Caco-2 (cell line): ENCODE data around the gene WDR6. TPM values are rescaled to one million over a fixed set of nuclear protein-coding genes. Genes with fewer than 3 reads are reported as not detected.

Source experiments
- BruUV-seq: library from RNA; stranded (reverse); fragments of 400-500 nt; replicated peaks from 2 replicates; lab custom pipeline; 2021; lab: Mats Ljungman, UMichigan
- CTCF ChIA-PET: fragments of 300-600 bp; sonication (Branson Sonifier 250); formaldehyde crosslinking; loops from one replicate; lab custom pipeline; 2022; ENCODE audit warnings: antibody characterized with exemption; lab: Charles Lee
- POLR2A ChIA-PET: fragments of 300-600 bp; sonication (Branson Sonifier 250); formaldehyde crosslinking; loops from one replicate; lab custom pipeline; 2022; ENCODE audit warnings: antibody characterized with exemption; lab: Charles Lee
- DNase-seq, 2 experiments: peaks; one replicate each; pipeline versions ENCODE4 v3.0.0 to v3.0.0-alpha.2; 2020 to 2022
- H3K27me3 ChIP-seq: replicated peaks from 2 replicates; pipeline ENCODE4 v1.6.0; 2011; ENCODE audit warnings: low read length; ENCODE audit not compliant: control insufficient read depth, insufficient read depth
- H3K36me3 ChIP-seq: 2 replicates; pipeline ENCODE4 v1.5.1; 2011; ENCODE audit warnings: low read length; ENCODE audit not compliant: control insufficient read depth, insufficient read depth
- H3K4me1 ChIP-seq: fragments of 250-450 bp; sonication (Bioruptor Pico); 2 replicates; pipeline ENCODE4 v1.5.1; 2020; ENCODE audit warnings: mild to moderate bottlenecking
- H3K4me3 ChIP-seq: 2 replicates; pipeline ENCODE4 v1.5.1; 2011; ENCODE audit warnings: low read depth, mild to moderate bottlenecking, control low read depth, low read length
- H3K9me3 ChIP-seq: fragments of 250-450 bp; sonication (Bioruptor Pico); 2 replicates; pipeline ENCODE4 v1.5.1; 2020; ENCODE audit warnings: mild to moderate bottlenecking, moderate library complexity
- H3K27ac Mint-ChIP-seq: one replicate; pipeline ENCODE4 v1.8.0; 2022; ENCODE audit warnings: mixed read lengths; ENCODE audit not compliant: unreplicated experiment
- H3K27me3 Mint-ChIP-seq: one replicate; pipeline ENCODE4 v1.8.0; 2022; ENCODE audit warnings: mixed read lengths; ENCODE audit not compliant: insufficient read depth, unreplicated experiment
- H3K36me3 Mint-ChIP-seq: one replicate; pipeline ENCODE4 v1.8.0; 2022; ENCODE audit warnings: mild to moderate bottlenecking, mixed read lengths; ENCODE audit not compliant: insufficient read depth, unreplicated experiment
- H3K4me1 Mint-ChIP-seq: one replicate; pipeline ENCODE4 v1.8.0; 2022; ENCODE audit warnings: low read depth, mixed read lengths; ENCODE audit not compliant: unreplicated experiment
- H3K4me3 Mint-ChIP-seq: one replicate; pipeline ENCODE4 v1.8.0; 2022; ENCODE audit warnings: mild to moderate bottlenecking, moderate library complexity, mixed read lengths; ENCODE audit not compliant: unreplicated experiment
- H3K9me3 Mint-ChIP-seq: one replicate; pipeline ENCODE4 v1.8.0; 2022; ENCODE audit warnings: mixed read lengths; ENCODE audit not compliant: unreplicated experiment
- intact Hi-C: fragments of 100-400 bp; cut with micrococcal nuclease; formaldehyde crosslinking; loops from one replicate; pipeline ENCODE4 v1.10.0; 2022; ENCODE audit not compliant: unreplicated experiment
- total RNA-seq: library from RNA; stranded (reverse); gene quantifications from 2 replicates; pipeline ENCODE4 v1.2.3, GENCODE V29; 2022
- TF ChIP-seq, protein P1 (sequence below), 2 experiments: fragments of 200-600 bp in 1 of 2; IDR thresholded peaks; 1 replicate in 1 of 2; 2 replicates in 1 of 2; pipeline versions ENCODE4 v1.5.1 to v1.8.0; 2011 to 2022; ENCODE audit warnings: antibody characterized with exemption in 1 of 2, control low read depth in 1 of 2, inconsistent platforms in 1 of 2, low read depth in 1 of 2, low read length in 1 of 2, mild to moderate bottlenecking in 1 of 2, moderate library complexity in 1 of 2; ENCODE audit not compliant: insufficient read depth in 1 of 2, severe bottlenecking in 1 of 2, unreplicated experiment in 1 of 2

WDR6 gene
- total RNA-seq, 1 experiment from 2014 or later, result 184 TPM

DNA sequence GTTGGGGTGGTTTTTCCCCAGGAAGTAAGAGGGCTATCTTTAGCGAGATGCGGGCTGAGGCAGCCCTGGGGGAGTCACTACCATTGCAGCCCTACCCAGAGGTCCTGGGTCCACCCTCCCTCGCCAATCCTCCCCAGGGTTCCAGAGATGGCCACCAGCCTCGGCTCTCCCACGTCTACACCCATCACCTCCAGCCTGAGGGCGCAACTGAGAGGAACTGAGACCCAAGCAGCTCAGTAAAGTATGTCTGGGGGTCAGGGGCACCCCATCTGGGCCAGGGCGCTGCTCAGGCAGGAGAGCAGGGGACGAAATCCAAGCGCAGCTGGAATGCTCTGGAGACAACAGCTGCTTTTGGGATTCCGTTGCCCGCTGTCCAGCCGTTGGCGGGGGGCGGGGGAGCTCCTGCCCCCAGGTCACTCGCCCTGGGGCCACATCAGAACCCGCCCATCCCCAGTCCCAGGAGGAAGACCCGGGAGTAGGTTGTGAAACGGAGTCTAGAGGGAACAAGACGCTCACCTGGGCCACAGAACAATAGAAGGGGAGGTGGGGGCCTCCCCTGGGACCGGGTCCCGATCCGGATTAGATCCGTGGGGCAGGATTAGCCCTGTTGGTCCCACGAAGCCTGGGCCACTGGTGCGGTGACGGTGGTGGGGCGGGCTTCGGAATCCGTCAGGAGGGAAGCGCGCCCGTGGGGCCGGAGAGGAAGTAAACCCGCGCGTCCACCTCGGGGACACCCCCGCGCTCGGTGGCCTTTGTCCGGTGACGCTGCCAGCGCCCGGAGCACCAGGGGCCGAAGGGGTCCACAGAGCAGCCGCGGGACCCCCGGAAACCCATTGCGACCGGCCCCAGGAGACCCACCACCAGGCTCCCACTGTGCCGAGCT, 13.4 kb downstream of the WDR6 start:
- Mint-ChIP-seq H3K9me3 (no peaks in the 10 kb centered on the region), H3K4me3 (peak overlapping the region; percentile 88), H3K27me3 (no peaks in the 10 kb centered on the region), H3K36me3 (peaks cover 80% of the 10 kb centered on the region), H3K4me1 (peaks cover 6% of the 10 kb centered on the region), H3K27ac (peak overlapping the region; percentile 97)
- Histone ChIP-seq H3K9me3 (no peaks in the 10 kb centered on the region), H3K4me3 (peak overlapping the region; percentile 85), H3K27me3 (no peaks in the 10 kb centered on the region), H3K36me3 (peaks cover 7% of the 10 kb centered on the region; the same call in 1 of the 2 replicates), H3K4me1 (peaks cover 3% of the 10 kb centered on the region; the same call in 1 of the 2 replicates)
- ChIA-PET CTCF (interaction anchor here (0.5 to 2.0 kb wide), 5 partner anchors 9 to 112 kb away, joined by 3 to 6 read pairs (median 3); partner anchors contain the start of gene LAMB2), POLR2A (interaction anchor here (0.5 to 4.4 kb wide), 7 partner anchors 9 to 374 kb away, joined by 3 to 92 read pairs (median 3); partner anchors contain the start of genes IMPDH2, LAMB2, QRICH1 and WDR6)
- intact Hi-C loops, result loop anchor here (1.0 to 10.0 kb wide), 3 partner anchors 9 to 134 kb away; partner anchors contain the start of genes IMPDH2 and QRICH1
- TSS peak; percentile 72 for BruUV-seq
- peak; percentile 51 to 63 for DNase-seq
- TF ChIP-seq, protein P1, sequence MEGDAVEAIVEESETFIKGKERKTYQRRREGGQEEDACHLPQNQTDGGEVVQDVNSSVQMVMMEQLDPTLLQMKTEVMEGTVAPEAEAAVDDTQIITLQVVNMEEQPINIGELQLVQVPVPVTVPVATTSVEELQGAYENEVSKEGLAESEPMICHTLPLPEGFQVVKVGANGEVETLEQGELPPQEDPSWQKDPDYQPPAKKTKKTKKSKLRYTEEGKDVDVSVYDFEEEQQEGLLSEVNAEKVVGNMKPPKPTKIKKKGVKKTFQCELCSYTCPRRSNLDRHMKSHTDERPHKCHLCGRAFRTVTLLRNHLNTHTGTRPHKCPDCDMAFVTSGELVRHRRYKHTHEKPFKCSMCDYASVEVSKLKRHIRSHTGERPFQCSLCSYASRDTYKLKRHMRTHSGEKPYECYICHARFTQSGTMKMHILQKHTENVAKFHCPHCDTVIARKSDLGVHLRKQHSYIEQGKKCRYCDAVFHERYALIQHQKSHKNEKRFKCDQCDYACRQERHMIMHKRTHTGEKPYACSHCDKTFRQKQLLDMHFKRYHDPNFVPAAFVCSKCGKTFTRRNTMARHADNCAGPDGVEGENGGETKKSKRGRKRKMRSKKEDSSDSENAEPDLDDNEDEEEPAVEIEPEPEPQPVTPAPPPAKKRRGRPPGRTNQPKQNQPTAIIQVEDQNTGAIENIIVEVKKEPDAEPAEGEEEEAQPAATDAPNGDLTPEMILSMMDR (IDR thresholded peaks at IDR 0.05; ENCODE audit: insufficient read depth in 1 of 2, low read depth in 1 of 2, low read length in 1 of 2, severe bottlenecking in 1 of 2, unreplicated experiment in 1 of 2), result no peak

GRCh38 chr3:49021213-49021812, 14.1 kb downstream of the WDR6 start:
- ChIA-PET POLR2A (interaction anchor here (0.5 to 4.4 kb wide), 11 partner anchors 8 to 373 kb away, joined by 3 to 92 read pairs (median 3); partner anchors contain the start of genes CELSR3, LAMB2, QRICH1 and WDR6), CTCF (interaction anchor here (1.1 to 2.2 kb wide), 7 partner anchors 10 to 111 kb away, joined by 3 to 20 read pairs (median 6); partner anchors contain the start of genes LAMB2, P4HTM, QRICH1 and WDR6)
- Histone ChIP-seq H3K4me3 (peak overlapping the region; percentile 85), H3K36me3 (peaks cover 7% of the 10 kb centered on the region), H3K27me3 (no peaks in the 10 kb centered on the region), H3K9me3 (no peaks in the 10 kb centered on the region), H3K4me1 (peaks cover 3% of the 10 kb centered on the region; the same call in 1 of the 2 replicates)
- Mint-ChIP-seq H3K9me3 (no peaks in the 10 kb centered on the region), H3K27me3 (no peaks in the 10 kb centered on the region), H3K4me3 (peak overlapping the region; percentile 88), H3K4me1 (peaks cover 6% of the 10 kb centered on the region), H3K27ac (peak overlapping the region; percentile 97), H3K36me3 (peaks cover 79% of the 10 kb centered on the region)
- intact Hi-C loops, result loop anchor here (1.0 to 10.0 kb wide), 3 partner anchors 8 to 133 kb away; partner anchors contain the start of genes IMPDH2 and QRICH1
- DNase-seq, result peak; percentile 98 to 99
- BruUV-seq, result no TSS peak
- TF ChIP-seq, protein P1 (IDR thresholded peaks at IDR 0.05; ENCODE audit: insufficient read depth in 1 of 2, low read depth in 1 of 2, low read length in 1 of 2, severe bottlenecking in 1 of 2, unreplicated experiment in 1 of 2), result no peak
